ENCODE measurements around the gene C6orf132.

- TF ChIP-seq CTCF (IDR thresholded peaks at IDR 0.05) (no peak), POLR2A (IDR thresholded peaks at IDR 0.05) (no peak)
These were observed 34.3 kb downstream of the C6orf132 start for GRCh38 chr6:42108071-42108470.
